ENCODE data around the gene SMC2.

DNA sequence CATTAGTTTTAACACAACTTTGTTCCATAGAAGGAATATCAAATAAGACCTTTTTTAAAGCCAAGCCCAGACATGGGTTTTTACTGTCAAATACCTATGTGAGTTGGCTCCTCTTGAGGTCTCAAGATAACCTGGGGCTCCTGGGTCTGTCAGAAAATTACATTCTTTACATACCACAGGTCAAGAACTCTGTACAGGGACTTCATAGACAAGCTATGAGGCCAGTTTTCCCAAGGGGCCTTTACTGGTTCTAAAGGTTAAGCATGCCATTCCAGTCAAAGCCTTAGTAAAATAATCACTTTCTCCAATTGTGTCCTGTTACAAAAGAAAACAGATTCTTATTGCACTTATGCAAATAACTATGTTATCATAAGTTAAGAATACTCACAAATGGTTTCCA lies 15.5 kb upstream of the SMC2 start:
- TF ChIP-seq, protein P1, sequence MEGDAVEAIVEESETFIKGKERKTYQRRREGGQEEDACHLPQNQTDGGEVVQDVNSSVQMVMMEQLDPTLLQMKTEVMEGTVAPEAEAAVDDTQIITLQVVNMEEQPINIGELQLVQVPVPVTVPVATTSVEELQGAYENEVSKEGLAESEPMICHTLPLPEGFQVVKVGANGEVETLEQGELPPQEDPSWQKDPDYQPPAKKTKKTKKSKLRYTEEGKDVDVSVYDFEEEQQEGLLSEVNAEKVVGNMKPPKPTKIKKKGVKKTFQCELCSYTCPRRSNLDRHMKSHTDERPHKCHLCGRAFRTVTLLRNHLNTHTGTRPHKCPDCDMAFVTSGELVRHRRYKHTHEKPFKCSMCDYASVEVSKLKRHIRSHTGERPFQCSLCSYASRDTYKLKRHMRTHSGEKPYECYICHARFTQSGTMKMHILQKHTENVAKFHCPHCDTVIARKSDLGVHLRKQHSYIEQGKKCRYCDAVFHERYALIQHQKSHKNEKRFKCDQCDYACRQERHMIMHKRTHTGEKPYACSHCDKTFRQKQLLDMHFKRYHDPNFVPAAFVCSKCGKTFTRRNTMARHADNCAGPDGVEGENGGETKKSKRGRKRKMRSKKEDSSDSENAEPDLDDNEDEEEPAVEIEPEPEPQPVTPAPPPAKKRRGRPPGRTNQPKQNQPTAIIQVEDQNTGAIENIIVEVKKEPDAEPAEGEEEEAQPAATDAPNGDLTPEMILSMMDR (IDR thresholded peaks at IDR 0.05 in 4 of 5, conservative IDR thresholded peaks at IDR 0.05 in 1 of 5) = no peak
- no peak for TF ChIP-seq POLR2A (IDR thresholded peaks at IDR 0.05)
